ENCODE measurements around the gene BCAS3.
"Not testable (repeated sequence)": the region's sequence is repeated elsewhere in the genome, so short reads cannot be mapped to it uniquely, and the experiment has no call there.

BCAS3 gene

GRCh38 chr17:61351745-61352407, 674.2 kb downstream of the BCAS3 start:
- Histone ChIP-seq H3K4me3 (no peak overlapping the region), H3K27ac (no peak overlapping the region)
- DNase-seq (ENCODE audit: low spot score): no peak
- TF ChIP-seq CTCF (IDR thresholded peaks at IDR 0.05): no peak

GRCh38 chr17:61352408-61352770, 674.7 kb downstream of the BCAS3 start:
- no peak overlapping the region for H3K4me3 ChIP-seq
- no peak for TF ChIP-seq CTCF (IDR thresholded peaks at IDR 0.05)
- no peak for DNase-seq (ENCODE audit: low spot score)
- no peak overlapping the region for H3K27ac ChIP-seq

- DNase-seq (ENCODE audit: low spot score): no peak
- no peak for TF ChIP-seq CTCF (IDR thresholded peaks at IDR 0.05)
- H3K4me3 ChIP-seq: no peak overlapping the region
- H3K27ac ChIP-seq: no peak overlapping the region
Observed at GRCh38 chr17:61352781-61353491, 675.3 kb downstream of the BCAS3 start.

GRCh38 chr17:61353615-61354014, 676.0 kb downstream of the BCAS3 start:
- TF ChIP-seq CTCF (IDR thresholded peaks at IDR 0.05): no peak
- DNase-seq (ENCODE audit: low spot score): no peak
- Histone ChIP-seq H3K27ac (no peak overlapping the region), H3K4me3 (no peak overlapping the region)

- no peak overlapping the region for H3K4me3 ChIP-seq
- TF ChIP-seq CTCF (IDR thresholded peaks at IDR 0.05): no peak
- no peak overlapping the region for H3K27ac ChIP-seq
- no peak for DNase-seq (ENCODE audit: low spot score)
Observed at GRCh38 chr17:61354895-61355874, 677.5 kb downstream of the BCAS3 start.

- not testable (repeated sequence) for DNase-seq (ENCODE audit: low spot score); H3K27ac ChIP-seq; H3K4me3 ChIP-seq
Observed at GRCh38 chr17:61357061-61357460, 679.4 kb downstream of the BCAS3 start.

- not testable (repeated sequence) for DNase-seq (ENCODE audit: low spot score); H3K27ac ChIP-seq; H3K4me3 ChIP-seq
Observed at GRCh38 chr17:61359513-61359912, 681.9 kb downstream of the BCAS3 start.
